Adipocyte (in vitro differentiated cells): ENCODE measurements around the gene BTLA.
"Not testable (repeated sequence)": the region's sequence is repeated elsewhere in the genome, so short reads cannot be mapped to it uniquely, and the experiment has no call there.

Experiments
- DNase-seq: peaks from one replicate; pipeline ENCODE4 v3.0.0-alpha.2; 2015; ENCODE audit warnings: low read depth
- H3K27me3 ChIP-seq: replicated peaks from 2 replicates; pipeline ENCODE4 v1.7.0; 2013; ENCODE audit warnings: mild to moderate bottlenecking, low read length, moderate library complexity; ENCODE audit not compliant: control insufficient read depth, insufficient read depth
- H3K36me3 ChIP-seq: 2 replicates; pipeline ENCODE4 v1.7.0; 2013; ENCODE audit warnings: low read length, mild to moderate bottlenecking, moderate library complexity; ENCODE audit not compliant: control insufficient read depth, insufficient read depth, severe bottlenecking
- H3K4me1 ChIP-seq: 2 replicates; pipeline ENCODE4 v1.7.0; 2013; ENCODE audit warnings: mild to moderate bottlenecking, low read length, moderate library complexity; ENCODE audit not compliant: control insufficient read depth, insufficient read depth
- H3K4me3 ChIP-seq: 2 replicates; pipeline ENCODE4 v1.7.0; 2013; ENCODE audit warnings: mild to moderate bottlenecking, low read length, moderate library complexity
- H3K9ac ChIP-seq: 2 replicates; pipeline ENCODE4 v1.7.0; 2013; ENCODE audit warnings: mild to moderate bottlenecking, low read length, moderate library complexity
- H3K9me3 ChIP-seq: 2 replicates; pipeline ENCODE4 v1.7.0; 2013; ENCODE audit warnings: mild to moderate bottlenecking, low read length, moderate library complexity; ENCODE audit not compliant: control insufficient read depth

The BTLA gene

DNA sequence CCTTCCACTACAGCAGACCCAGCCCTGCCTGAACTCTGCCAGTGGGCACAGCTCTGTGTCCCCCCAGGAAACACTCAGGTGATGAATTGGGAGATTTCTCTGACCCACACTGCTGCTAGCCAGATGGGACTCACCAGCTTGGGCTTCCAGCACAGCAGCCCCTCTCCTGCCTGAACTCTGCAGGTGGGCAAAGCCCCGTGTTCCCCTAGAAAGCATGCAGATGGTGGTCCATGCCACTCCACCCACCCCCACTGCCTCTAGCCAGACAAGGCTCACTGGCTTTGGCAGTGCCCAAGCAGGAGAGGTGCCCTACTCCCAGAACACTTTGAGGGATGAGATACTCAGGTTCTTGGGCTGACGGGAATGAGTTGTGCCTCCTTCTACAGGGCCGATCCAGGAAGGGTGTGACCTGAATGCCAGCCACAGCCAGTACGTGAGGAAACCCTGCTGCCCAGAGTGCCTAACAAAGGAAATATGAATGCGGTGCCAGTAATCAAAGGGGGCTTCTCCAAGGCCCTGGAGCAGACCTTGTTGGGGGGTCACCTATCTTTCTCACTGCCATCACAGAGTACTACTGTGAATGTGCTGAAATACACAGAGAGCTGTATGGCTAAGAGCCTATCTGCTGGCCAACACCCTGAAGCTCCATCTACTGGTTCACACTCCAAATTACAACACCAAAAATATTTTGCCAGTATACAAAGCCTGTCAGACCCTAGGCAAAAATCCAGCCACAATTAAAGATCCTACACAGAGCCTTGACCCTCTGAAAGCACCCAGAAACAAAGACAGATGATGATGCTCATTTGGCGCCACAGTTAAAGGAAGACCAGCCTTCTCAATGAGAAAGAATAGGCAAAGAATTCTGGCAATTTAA, 61.9 kb downstream of the BTLA start:
- no peaks in the 10 kb centered on the region for H3K27me3 ChIP-seq
- H3K36me3 ChIP-seq, result no peaks in the 10 kb centered on the region
- H3K9me3 ChIP-seq, result peaks cover 4% of the 10 kb centered on the region
- no peak overlapping the region for H3K9ac ChIP-seq
- no peaks in the 10 kb centered on the region for H3K4me1 ChIP-seq
- H3K4me3 ChIP-seq, result no peak overlapping the region
- DNase-seq, result peak; percentile 27

DNA sequence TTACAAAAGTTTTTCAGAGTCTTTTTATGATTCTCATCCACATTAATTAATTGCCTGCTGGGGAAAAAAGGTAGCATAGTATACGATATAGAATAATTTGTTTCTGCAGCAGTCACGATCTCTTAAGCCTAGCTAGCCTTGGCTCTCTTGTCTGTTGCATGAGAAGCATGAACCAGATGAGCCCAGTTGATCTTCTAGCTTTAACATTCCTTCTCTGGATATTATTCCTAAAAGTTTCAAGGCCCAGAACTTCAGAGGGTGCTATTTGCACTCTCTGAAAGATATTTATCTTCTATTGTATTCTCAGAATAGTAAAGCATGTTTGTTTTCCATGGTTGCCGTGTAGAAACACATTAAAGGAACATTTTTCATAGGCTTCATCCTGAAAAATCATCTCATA, 69.3 kb downstream of the BTLA start:
- H3K9me3 ChIP-seq, result no peaks in the 10 kb centered on the region
- H3K9ac ChIP-seq, result no peak overlapping the region
- no peak overlapping the region for H3K4me3 ChIP-seq
- no peaks in the 10 kb centered on the region for H3K4me1 ChIP-seq
- no peak for DNase-seq
- no peaks in the 10 kb centered on the region for H3K27me3 ChIP-seq
- no peaks in the 10 kb centered on the region for H3K36me3 ChIP-seq

DNA sequence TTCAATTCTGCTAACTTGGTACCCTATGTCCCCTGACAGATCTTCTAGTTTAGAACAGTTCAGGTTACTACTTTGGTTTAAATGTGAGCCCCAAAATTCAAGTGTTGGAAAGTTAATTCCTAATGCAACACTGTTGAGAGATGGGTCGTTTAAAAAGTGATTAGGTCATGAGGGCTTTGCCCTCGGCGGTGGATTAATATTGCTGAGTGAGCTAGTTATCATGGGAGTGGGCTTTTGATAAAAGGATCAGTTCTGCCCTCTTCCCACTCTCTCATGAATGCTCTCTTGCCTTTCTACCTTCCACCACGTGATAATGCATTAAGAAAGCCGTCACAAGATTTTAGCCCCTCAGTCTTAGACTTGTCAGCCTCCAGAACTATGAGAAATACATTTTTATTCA, 72.1 kb downstream of the BTLA start:
- Histone ChIP-seq H3K4me1 (no peaks in the 10 kb centered on the region), H3K27me3 (no peaks in the 10 kb centered on the region), H3K4me3 (no peak overlapping the region), H3K36me3 (no peaks in the 10 kb centered on the region), H3K9ac (no peak overlapping the region), H3K9me3 (no peaks in the 10 kb centered on the region)
- DNase-seq, result no peak

DNA sequence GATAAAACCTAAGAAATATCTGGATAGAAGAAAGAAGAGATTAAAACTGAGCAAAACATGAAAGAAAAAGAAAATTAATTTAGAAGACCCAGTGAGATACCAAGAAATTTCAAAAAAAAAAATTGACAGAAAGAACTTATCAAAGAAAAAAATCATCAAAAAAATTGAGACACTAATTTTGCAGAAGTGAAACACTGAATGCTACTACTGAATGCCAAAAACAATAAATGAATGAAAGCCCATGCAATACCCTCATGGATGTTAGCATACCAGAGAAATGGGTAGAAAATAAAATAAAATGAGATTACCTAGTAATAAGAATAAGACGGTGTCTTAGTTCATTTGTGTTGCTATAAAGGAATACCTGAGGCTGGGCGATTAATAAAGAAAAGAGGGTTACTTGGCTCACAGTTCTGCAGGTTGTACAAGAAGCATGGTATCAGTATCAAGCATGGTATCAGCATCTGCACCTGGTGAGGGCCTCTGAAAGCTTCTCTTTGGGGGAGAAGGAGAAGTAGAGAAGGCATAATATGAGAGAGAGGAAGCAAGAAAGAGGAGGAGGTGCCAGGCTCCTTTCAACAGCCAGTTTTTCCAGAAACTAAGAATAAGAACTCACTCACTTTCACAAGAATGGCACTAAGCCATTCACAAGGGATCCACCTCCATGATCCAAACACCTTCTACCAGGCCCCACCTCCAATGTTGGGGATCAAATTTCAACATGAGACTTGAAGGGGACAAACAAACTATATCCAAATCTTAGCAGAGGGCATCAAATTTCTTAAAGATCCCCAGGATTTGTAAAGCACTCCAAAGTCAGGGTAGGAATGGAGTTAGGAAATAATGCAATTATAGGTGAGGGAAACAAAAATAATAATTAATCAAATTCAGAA, 73.2 kb downstream of the BTLA start:
- Histone ChIP-seq H3K9ac (no peak overlapping the region), H3K4me3 (no peak overlapping the region), H3K9me3 (no peaks in the 10 kb centered on the region), H3K27me3 (no peaks in the 10 kb centered on the region), H3K4me1 (no peaks in the 10 kb centered on the region), H3K36me3 (no peaks in the 10 kb centered on the region)
- DNase-seq, result no peak

DNA sequence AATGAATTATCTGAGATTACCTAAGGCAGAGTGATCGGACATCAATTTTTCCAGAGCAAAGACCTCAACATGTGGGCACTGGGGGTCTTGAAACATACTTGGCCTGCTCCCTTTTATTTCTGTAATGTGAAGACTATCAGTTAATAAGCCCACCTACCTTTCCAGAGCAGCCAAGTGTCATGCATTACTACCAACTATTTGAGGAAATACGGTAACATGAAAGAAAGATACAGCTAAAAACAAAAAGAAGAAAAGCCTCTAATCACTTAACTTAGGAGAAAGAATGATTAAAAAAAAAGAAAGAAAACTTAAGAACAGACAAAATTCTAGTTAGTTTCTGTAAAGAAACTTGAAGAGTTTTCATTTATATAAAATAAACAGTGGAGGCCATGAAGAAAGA, 73.9 kb downstream of the BTLA start:
- no peak overlapping the region for H3K4me3 ChIP-seq
- no peaks in the 10 kb centered on the region for H3K4me1 ChIP-seq
- H3K27me3 ChIP-seq, result no peaks in the 10 kb centered on the region
- DNase-seq, result no peak
- no peaks in the 10 kb centered on the region for H3K9me3 ChIP-seq
- H3K36me3 ChIP-seq, result no peaks in the 10 kb centered on the region
- H3K9ac ChIP-seq, result no peak overlapping the region

DNA sequence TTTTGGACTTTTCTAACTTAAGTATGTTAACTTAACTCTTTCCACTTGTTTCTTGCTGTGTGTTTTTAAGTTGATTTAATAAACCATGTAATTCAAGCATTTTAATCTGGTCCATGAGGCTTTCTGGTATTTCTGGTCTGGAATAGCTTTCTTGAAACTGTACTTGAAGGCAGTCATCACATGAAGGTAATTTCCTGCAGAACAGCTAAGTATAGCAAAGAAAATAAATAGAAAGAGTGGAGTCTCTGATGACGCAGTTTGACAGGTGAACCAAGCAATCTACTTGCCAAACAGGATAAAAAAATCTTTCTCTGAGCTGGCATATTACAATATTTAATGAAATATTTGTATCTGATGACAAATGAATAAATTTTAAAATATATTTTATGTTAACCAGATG, 74.9 kb downstream of the BTLA start:
- H3K36me3 ChIP-seq, result no peaks in the 10 kb centered on the region
- no peaks in the 10 kb centered on the region for H3K4me1 ChIP-seq
- no peaks in the 10 kb centered on the region for H3K27me3 ChIP-seq
- H3K9ac ChIP-seq, result no peak overlapping the region
- no peak for DNase-seq
- H3K9me3 ChIP-seq, result no peaks in the 10 kb centered on the region
- no peak overlapping the region for H3K4me3 ChIP-seq

DNA sequence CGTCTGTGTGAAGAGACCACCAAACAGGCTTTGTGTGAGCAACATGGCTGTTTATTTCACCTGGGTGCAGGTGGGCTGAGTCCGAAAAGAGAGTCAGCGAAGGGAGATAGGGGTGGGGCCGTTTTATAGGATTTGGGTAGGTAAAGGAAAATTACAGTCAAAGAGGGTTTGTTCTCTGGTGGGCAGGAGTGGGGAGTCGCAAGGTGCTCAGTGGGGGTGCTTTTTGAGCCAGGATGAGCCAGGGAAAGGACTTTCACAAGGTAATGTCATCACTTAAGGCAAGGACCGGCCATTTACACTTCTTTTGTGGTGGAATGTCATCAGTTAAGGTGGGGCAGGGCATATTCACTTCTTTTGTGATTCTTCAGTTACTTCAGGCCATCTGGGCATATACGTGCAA, 76.4 kb downstream of the BTLA start:
- not testable (repeated sequence) for H3K9ac ChIP-seq, H3K4me3 ChIP-seq, H3K27me3 ChIP-seq, DNase-seq, H3K9me3 ChIP-seq, H3K36me3 ChIP-seq, H3K4me1 ChIP-seq

DNA sequence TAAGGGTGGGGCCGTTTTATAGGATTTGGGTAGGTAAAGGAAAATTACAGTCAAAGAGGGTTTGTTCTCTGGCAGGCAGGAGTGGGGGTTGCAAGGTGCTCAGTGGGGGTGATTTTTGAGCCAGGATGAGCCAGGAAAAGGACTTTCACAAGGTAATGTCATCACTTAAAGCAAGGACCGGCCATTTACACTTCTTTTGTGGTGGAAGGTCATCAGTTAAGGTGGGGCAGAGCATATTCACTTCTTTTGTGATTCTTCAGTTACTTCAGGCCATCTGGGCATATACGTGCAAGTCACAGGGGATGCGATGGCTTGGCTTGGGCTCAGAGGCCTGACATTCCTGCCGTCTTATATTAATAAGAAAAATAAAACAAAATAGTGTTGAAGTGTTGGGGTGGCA, 80.7 kb downstream of the BTLA start:
- H3K9me3 ChIP-seq, DNase-seq, H3K27me3 ChIP-seq, H3K4me1 ChIP-seq, H3K9ac ChIP-seq, H3K36me3 ChIP-seq, H3K4me3 ChIP-seq: not testable (repeated sequence)

DNA sequence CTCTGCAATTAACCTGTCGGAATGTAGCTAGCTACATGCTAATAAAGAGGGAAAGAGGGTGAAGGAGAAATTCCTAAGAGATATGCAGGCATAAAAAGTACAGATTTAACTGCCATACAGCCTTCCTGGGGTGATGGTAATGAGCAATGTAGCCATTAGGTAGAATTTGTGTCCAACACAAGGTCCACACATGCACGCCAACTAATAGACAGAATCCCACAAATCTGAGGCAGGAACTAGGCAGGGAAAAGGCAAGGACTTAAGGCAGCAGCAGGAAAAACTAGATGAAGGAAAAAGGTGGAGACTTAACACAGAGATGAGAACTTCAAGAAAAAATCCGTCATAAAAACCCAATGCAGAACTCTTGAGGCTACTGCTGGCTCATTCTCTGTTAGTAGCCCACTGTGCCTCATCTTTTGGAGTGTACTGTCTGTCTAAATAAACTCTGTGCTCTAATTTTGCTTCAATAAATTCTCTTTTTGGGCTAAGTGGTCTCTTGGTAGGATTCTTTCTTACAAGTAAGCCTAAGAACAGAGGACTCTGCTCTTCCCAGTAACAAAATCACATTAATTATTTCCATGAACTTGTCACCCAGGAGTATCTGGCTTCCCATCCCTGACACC, 81.5 kb downstream of the BTLA start:
- peaks cover 3% of the 10 kb centered on the region for H3K9me3 ChIP-seq

DNA sequence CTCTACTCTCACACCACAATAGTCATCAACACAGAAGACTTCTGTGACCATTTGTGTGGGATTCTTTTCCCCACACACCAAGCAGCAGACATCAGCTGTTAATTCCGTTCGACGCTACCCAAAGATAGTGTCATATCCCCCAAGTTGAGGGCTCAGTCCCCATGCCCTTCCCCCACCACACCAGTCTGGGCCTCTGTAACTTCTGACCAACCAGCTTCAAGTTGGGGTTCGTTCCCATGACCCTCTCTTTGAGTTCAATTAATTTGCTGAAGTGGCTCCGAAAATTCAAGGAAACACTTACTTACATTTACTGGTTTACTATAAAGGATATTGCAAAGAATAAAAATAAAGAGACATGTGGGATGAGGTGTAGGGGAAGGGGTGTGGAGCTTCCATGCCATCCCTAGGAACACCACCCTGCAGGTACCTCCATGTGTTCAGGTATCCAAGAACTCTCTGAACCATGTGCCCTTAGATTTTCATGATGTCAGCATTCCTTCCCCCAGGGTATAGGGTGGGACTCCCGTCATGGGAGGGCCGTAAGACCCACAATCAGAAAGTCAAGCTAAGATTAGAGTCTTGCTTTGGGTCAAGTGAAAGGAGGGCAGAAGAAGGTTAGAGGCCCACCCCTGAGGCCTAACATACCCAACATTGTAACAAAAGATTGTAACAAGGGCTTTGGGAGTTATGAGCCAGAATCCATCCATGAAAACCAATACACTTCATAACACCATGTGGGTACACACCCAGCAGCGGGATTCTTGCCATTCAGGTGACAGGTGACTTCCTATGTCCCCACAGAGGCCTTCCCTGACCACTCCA, 82.7 kb downstream of the BTLA start:
- Histone ChIP-seq H3K27me3 (no peaks in the 10 kb centered on the region), H3K9me3 (peaks cover 3% of the 10 kb centered on the region), H3K36me3 (no peaks in the 10 kb centered on the region), H3K4me1 (no peaks in the 10 kb centered on the region), H3K4me3 (no peak overlapping the region), H3K9ac (no peak overlapping the region)
- DNase-seq, result no peak

More for the DNA sequence above, 81.5 kb downstream of the BTLA start:
- no peak overlapping the region for H3K9ac ChIP-seq
- DNase-seq, result no peak
- H3K27me3 ChIP-seq, result no peaks in the 10 kb centered on the region
- H3K36me3 ChIP-seq, result no peaks in the 10 kb centered on the region
- H3K4me1 ChIP-seq, result no peaks in the 10 kb centered on the region
- no peak overlapping the region for H3K4me3 ChIP-seq
